Hematopoietic multipotent progenitor cell treated with erythropoietin and hydrocortisone succinate and interleukin-3 and kit ligand, for 15 days (in vitro differentiated cells): ENCODE results near the gene VRK2.

Source experiments
- DNase-seq: peaks from one replicate; pipeline ENCODE4 v3.0.0-alpha.2; 2015; ENCODE audit warnings: low spot score

VRK2 gene

GRCh38 chr2:58046585-58047372 lies at the start of gene VRK2:
VRK2 (plus strand) TSS chr2:58046806; CDS start chr2:58048832, 2,026 bp downstream.
- peak; percentile 81 for DNase-seq

DNA sequence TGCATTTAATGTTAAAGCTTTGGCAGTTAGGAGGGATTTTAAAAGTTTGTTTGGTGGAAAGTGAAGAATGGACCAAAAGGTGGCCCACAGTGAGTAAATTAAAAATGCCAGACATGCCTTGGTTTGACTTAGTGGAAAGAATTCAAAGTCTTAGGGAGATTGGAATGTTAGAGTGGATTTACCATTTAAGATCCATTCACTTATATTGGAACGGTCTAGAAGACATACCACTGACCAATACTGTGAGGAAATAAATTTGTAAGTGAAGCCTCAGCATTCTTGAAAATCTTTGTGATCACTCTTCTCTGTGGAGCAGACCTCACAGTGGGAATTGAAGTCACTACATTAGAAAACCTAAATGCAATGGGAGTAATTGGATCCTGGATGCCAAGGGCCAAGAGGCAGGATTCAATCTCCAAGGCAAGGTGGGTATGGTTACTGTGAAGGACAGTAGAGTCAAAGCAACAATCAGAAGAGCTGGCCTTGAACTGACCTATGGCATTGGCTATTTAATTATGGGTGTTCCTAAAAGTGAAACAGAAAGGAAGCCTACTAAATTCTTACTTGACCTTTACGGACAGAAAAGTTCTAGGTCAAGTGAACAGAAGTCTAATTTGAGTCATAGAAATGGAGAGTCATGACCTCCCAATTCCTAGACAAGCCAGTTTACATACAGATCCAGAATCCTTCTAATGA lies 40.2 kb upstream of the VRK2 start:
- DNase-seq = no peak

DNA sequence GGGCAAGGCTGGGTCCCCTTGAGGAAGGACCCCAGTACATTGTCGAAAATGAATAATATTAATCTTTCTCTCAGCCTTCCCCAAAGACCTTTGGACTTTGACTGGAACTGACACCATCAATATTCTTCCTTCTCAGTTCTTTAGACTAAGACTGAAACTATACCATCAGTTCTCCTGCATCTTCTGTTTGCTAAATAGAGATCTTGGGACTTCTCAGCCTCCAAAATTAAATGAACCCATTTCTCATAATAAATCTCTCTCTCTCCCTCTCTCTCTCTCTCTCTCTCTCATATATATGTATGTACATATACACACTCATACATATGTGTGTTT lies 39.7 kb upstream of the VRK2 start:
- no peak for DNase-seq

DNA sequence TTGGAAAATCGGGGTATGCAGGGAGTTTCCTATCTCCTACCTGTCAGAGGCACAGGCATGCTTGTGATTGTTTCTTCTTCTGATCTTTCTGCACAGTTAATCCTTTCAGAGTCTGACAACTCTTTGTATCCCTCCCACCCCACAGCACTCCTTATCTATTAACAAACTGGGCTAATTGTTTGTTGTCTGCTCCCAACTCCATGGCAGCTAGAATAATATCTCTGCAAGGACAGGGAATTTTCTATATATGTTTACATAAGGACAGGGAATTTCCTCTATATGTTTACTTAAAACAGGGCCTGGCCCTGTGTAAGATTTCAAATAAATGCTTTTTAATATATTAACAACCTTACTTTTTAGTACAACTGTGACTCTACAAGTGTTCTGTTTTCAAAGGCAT lies 36.0 kb upstream of the VRK2 start:
- no peak for DNase-seq

GRCh38 chr2:58019229-58019628 lies 27.4 kb upstream of the VRK2 start:
- no peak for DNase-seq

GRCh38 chr2:58025150-58025933 lies 21.3 kb upstream of the VRK2 start:
- no peak for DNase-seq

DNA sequence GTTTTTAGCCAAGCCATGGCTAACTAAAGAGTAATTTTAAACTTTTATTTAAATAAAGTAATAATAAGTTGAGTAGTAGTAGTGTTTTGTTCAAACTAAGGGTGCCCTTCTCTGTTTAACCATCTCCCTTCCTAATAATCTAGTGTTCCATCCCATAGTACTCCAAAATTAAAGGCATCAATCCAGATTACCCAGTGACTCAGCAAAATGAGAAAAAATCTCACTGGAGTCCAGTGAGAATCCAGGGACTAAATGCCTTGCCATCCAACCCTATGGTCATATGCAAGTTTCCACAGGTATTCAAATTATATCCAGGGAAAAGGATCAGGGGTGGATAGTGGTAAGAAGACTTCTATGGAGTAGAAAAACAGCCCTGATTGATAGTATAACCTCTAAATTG lies 19.6 kb upstream of the VRK2 start:
- no peak for DNase-seq

DNA sequence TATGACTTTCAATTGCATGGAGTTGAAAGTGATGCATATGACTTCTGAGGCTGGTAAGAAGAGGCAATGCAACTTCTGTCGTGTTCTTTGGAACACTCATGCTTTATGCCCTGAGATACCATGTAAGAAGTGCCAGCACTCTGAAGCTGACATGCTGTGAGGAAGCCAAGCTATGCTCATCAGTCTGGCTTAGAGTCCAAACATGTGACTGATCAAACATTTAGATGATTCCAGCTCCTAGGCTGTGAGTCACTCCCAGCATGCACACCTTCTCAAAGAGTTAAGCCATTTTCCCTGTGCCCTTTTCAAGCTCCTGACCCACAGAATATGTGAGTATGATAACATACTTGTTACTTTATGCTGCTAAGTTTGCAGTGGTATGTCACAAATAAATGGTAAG lies 15.8 kb upstream of the VRK2 start:
- DNase-seq = no peak

- no peak for DNase-seq
Measured at GRCh38 chr2:58032016-58032763, 14.4 kb upstream of the VRK2 start.

DNA sequence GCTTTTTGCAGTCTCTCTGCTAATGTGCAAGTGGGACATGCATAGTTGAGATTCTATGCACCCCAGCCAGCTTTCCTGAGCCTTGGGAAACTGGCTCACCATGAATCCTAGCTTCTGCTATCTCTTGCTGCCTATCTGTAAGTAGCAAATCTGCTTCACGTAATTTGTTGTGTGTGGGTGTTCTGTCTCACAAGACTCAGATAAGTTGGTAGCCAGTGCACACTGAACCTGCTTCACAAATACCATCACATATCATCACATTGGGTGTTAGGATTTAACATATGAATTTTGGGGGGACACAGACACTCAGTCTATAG lies 13.9 kb upstream of the VRK2 start:
- no peak for DNase-seq

DNA sequence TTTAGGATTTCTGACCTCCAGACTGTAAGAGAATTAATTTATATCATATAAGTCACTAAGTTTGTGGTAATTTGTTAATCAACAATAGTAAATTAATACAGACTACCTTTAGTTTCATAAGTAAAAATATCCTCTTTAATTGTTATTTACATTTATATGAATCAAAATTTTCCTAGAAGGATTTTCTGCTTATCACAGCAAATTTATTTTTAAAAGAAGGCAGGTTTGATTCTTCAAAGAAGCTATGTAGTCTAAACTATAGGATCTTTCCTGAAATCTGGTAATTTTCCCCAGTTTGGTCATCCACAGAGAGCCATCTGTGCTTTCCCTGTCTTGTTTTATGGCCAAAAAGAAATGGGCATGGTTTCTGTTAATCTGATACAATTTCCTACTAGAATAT lies 13.1 kb upstream of the VRK2 start:
- DNase-seq = no peak

DNA sequence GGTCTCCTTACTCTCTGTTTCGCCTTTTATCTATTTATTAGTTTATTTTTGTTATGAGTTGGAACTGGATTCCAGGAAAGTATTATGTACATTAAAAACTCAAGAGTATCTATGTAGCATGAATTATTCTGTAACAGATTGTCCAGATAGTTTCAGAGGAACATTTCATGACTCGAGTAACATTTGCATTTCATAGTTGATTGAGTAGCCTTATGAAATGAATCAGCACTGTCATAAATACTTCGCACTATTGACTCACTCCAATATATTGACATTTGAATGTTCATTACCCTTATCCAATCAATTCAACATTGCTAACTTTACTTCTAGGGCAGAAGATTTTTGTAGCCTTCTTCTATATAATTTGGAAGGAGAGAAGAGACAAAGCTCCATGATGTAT lies 11.3 kb upstream of the VRK2 start:
- DNase-seq = no peak

DNA sequence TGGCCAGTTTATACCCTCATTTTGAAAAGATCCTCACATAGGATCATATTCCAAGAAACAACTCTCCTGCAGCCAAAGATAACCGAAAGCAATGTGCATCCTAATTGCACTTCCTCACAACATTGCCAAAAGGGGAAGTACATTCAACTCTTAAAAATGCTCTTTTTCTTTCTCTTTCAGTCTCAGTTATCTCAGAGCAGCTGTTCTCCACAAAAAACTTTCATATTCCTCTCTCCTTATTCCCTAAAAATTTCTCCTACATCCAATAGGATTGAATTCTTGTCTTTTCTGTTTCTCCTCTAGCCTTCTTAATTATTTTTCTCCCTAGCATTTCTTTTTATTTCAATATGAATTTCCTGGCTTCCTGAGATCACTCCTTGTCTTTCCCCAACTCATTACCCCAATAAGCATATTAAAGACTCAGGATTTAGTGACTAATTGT lies 7.4 kb upstream of the VRK2 start:
- DNase-seq = no peak

DNA sequence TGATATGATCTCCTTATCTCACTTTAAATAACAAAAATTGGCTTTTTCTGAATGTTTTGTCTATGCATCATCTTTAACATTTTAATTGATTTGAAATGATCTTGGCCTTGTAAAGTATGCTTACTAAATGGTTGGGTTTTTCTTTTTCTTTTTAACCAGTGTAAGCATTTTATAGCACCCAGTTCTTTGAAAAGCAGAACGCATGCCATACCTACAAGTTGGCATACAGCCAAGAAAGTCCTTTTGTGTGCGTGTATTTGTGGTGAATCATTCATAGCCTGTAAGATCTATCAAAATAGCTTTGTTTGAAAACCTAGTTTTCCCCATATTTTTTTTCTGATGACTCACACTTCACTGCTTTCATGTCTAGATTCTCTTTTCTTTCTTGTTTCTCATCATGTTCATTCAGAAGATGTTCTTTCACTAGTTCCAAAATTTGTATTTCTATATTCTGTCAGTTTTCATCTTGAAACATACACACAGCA lies 4.1 kb upstream of the VRK2 start:
- no peak for DNase-seq

DNA sequence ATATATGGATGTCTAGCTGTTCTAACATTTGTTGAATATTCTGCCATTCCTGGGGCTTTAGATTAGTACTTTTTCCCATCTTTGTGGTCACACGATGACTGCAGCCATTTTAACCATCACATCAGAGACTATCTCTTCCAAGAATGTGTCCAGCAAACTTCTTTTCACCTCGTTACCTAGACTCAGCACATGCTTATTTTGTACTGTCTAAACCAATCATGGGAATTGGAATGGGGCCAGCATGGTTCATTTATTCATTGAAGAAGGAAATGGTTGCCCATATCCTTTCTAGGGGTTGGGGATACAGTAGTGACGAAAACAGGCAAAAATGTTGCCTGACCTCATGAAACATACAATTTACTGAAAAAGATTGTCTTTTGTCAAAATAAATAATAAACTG lies 2.5 kb upstream of the VRK2 start:
- no peak for DNase-seq

DNA sequence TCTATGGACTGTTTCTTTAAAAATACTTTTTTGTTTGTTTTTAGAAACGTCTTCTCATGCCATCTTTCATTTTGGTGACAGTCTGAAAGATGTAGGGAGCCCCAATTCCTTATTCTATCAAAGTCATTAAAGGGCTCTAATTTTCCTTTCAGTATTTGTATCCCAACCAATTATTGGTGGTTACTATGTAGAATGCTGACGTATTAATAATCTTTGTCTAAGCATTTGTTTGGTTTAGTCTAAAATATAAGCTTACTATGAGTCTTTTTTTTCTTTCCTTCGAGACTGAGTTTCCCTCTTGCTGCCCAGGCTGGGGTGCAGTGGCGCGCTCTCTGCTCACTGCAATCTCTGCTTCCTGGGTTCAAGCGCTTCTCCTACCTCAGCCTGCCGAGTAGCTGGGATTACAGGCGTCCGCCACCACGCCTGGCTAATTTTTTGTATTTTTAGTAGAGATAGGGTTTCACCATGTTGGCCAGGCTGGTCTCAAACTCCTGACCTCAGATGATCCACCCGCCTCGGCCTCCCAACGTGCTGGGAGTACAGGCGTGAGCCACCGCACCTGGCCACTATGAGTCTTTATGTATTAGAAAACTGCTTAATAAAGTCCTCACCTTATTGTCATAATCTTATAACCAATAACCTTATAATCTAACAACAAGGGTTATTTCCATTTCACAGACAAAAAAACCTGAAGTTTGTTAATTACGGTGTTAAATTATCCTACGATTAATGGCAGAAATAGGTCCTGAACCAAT lies 849 bp upstream of the VRK2 start:
- no peak for DNase-seq

- DNase-seq = no peak
Measured at GRCh38 chr2:58046335-58046584, 346 bp upstream of the VRK2 start.

DNA sequence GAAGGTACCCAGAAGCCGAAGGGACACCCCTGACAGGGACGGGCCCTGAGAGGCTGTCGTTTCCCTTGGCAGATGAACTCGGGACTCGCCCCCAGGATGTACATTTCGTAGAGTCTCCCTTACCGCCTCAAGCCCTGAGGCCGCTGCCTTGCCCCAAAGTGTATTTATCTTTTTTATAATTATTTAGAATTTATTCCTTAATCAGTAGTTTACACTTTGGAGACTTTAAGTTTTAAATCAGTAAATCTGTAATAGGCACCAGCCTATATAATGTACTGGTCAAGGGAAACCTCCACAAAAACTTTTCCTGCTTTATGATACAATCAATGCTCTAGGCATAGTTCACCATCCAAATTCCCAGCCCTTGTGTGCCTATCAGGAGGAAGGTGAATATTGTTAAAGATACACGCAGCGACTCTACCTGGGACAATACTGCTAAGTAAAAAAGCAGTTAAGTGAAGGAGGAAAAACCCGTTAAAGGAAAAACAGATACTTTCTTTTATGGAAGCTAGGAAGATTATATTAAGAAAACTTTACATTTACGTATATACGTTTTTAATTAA lies 848 bp downstream of the VRK2 start:
- DNase-seq = no peak

GRCh38 chr2:58047961-58048360 lies 1.4 kb downstream of the VRK2 start:
- peak; percentile 50 for DNase-seq

- no peak for DNase-seq
Measured at GRCh38 chr2:58051445-58051844, 4.8 kb downstream of the VRK2 start.

- DNase-seq = no peak
Measured at GRCh38 chr2:58052978-58053377, 6.4 kb downstream of the VRK2 start.

DNA sequence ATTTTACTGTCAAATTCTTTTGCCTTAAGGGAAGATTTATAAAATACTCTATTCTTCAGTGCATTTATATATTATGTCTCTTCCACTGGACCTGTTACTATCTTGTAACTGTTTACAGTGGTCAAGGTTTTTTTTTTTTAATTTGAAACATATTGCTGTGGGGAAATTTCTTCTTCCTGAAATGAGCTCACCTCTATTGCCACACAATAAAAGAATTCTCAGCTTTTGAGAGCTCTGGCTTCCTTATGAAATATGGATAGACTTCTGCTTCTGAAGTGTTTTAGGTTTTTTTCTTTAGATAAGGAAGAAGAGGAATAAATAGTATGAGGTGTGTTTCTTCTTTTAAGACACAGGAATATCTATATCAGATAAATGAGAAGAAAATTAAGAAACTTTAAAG lies 7.7 kb downstream of the VRK2 start:
- no peak for DNase-seq
